Activated T-cell treated with anti-CD3 and anti-CD28 coated beads, Interleukin-2, amount 50 U/mL, for 24 hours (primary cell): Measurements from ENCODE around the gene BAMBI.

ENCODE experiments used
- DNase-seq: peaks from one replicate; pipeline ENCODE4 v3.0.0-alpha.2; 2020
- H3K27ac Mint-ChIP-seq: 2 replicates; pipeline ENCODE4 v1.8.0; 2020; ENCODE audit warnings: mild to moderate bottlenecking, mixed read lengths
- H3K27me3 Mint-ChIP-seq: 2 replicates; pipeline ENCODE4 v1.8.0; 2020; ENCODE audit warnings: mixed read lengths
- H3K36me3 Mint-ChIP-seq: 2 replicates; pipeline ENCODE4 v1.8.0; 2020; ENCODE audit warnings: low read depth, mixed read lengths
- H3K4me1 Mint-ChIP-seq: 2 replicates; pipeline ENCODE4 v1.8.0; 2020; ENCODE audit warnings: low read depth, mixed read lengths
- H3K4me3 Mint-ChIP-seq: 2 replicates; pipeline ENCODE4 v1.8.0; 2020; ENCODE audit warnings: mild to moderate bottlenecking, moderate library complexity, mixed read lengths
- H3K9me3 Mint-ChIP-seq: 2 replicates; pipeline ENCODE4 v1.8.0; 2020; ENCODE audit warnings: mixed read lengths

Gene BAMBI

GRCh38 chr10:28664369-28664740 is 13.0 kb upstream of the BAMBI start:
- no peak overlapping the region for H3K4me3 Mint-ChIP-seq
- no peaks in the 10 kb centered on the region for H3K36me3 Mint-ChIP-seq
- no peak overlapping the region for H3K27ac Mint-ChIP-seq
- H3K9me3 Mint-ChIP-seq = no peaks in the 10 kb centered on the region
- DNase-seq = no peak
- H3K27me3 Mint-ChIP-seq = peaks cover 76% of the 10 kb centered on the region
- peaks cover 17% of the 10 kb centered on the region for H3K4me1 Mint-ChIP-seq

- Mint-ChIP-seq H3K4me3 (no peak overlapping the region), H3K27ac (no peak overlapping the region), H3K27me3 (peaks cover 83% of the 10 kb centered on the region), H3K4me1 (peaks cover 18% of the 10 kb centered on the region), H3K36me3 (no peaks in the 10 kb centered on the region), H3K9me3 (no peaks in the 10 kb centered on the region)
- DNase-seq = no peak
Measured at GRCh38 chr10:28666751-28667467, 10.4 kb upstream of the BAMBI start.

GRCh38 chr10:28668363-28669226 is 8.7 kb upstream of the BAMBI start:
- Mint-ChIP-seq H3K27ac (no peak overlapping the region), H3K4me3 (peak overlapping the region; percentile 74), H3K9me3 (no peaks in the 10 kb centered on the region), H3K4me1 (peaks cover 18% of the 10 kb centered on the region), H3K27me3 (peaks cover 85% of the 10 kb centered on the region), H3K36me3 (no peaks in the 10 kb centered on the region)
- DNase-seq = peak; percentile 74

- Mint-ChIP-seq H3K36me3 (no peaks in the 10 kb centered on the region), H3K27me3 (peaks cover 85% of the 10 kb centered on the region), H3K4me3 (peak overlapping the region; percentile 73), H3K27ac (no peak overlapping the region), H3K9me3 (no peaks in the 10 kb centered on the region), H3K4me1 (peaks cover 14% of the 10 kb centered on the region)
- no peak for DNase-seq
Measured at GRCh38 chr10:28669227-28670173, 7.8 kb upstream of the BAMBI start.

- Mint-ChIP-seq H3K9me3 (no peaks in the 10 kb centered on the region), H3K4me3 (no peak overlapping the region), H3K4me1 (peaks cover 21% of the 10 kb centered on the region), H3K27ac (no peak overlapping the region), H3K36me3 (no peaks in the 10 kb centered on the region), H3K27me3 (peaks cover 72% of the 10 kb centered on the region)
- no peak for DNase-seq
Measured at GRCh38 chr10:28674782-28675181, 2.5 kb upstream of the BAMBI start.

- Mint-ChIP-seq H3K9me3 (no peaks in the 10 kb centered on the region), H3K4me3 (peak overlapping the region; percentile 64), H3K36me3 (no peaks in the 10 kb centered on the region), H3K27ac (no peak overlapping the region), H3K4me1 (peaks cover 35% of the 10 kb centered on the region), H3K27me3 (peaks cover 79% of the 10 kb centered on the region)
- no peak for DNase-seq
Measured at GRCh38 chr10:28676326-28676967, 874 bp upstream of the BAMBI start.

- peak; percentile 65 for DNase-seq
- Mint-ChIP-seq H3K27ac (no peak overlapping the region), H3K27me3 (peaks cover 81% of the 10 kb centered on the region), H3K36me3 (no peaks in the 10 kb centered on the region), H3K4me1 (peaks cover 35% of the 10 kb centered on the region), H3K9me3 (no peaks in the 10 kb centered on the region), H3K4me3 (peak overlapping the region; percentile 73)
Measured at GRCh38 chr10:28677888-28678686, 766 bp downstream of the BAMBI start.

GRCh38 chr10:28678687-28679457 is 1.6 kb downstream of the BAMBI start:
- Mint-ChIP-seq H3K27me3 (peaks cover 79% of the 10 kb centered on the region), H3K4me3 (peak overlapping the region; percentile 73), H3K36me3 (no peaks in the 10 kb centered on the region), H3K9me3 (no peaks in the 10 kb centered on the region), H3K4me1 (peaks cover 35% of the 10 kb centered on the region), H3K27ac (no peak overlapping the region)
- no peak for DNase-seq

GRCh38 chr10:28679581-28680357 is 2.4 kb downstream of the BAMBI start:
- Mint-ChIP-seq H3K36me3 (no peaks in the 10 kb centered on the region), H3K27ac (no peak overlapping the region), H3K9me3 (no peaks in the 10 kb centered on the region), H3K4me1 (peaks cover 35% of the 10 kb centered on the region), H3K4me3 (peak overlapping the region; percentile 34), H3K27me3 (peaks cover 79% of the 10 kb centered on the region)
- DNase-seq = no peak

- Mint-ChIP-seq H3K27me3 (peaks cover 79% of the 10 kb centered on the region), H3K9me3 (no peaks in the 10 kb centered on the region), H3K27ac (no peak overlapping the region), H3K4me3 (peak overlapping the region; percentile 34), H3K36me3 (no peaks in the 10 kb centered on the region), H3K4me1 (peaks cover 35% of the 10 kb centered on the region)
- DNase-seq = no peak
Measured at GRCh38 chr10:28680358-28680752, 3.0 kb downstream of the BAMBI start.

GRCh38 chr10:28681291-28681763 is 4.0 kb downstream of the BAMBI start:
- DNase-seq = no peak
- no peak overlapping the region for H3K4me3 Mint-ChIP-seq
- H3K9me3 Mint-ChIP-seq = no peaks in the 10 kb centered on the region
- H3K27me3 Mint-ChIP-seq = peaks cover 78% of the 10 kb centered on the region
- H3K36me3 Mint-ChIP-seq = no peaks in the 10 kb centered on the region
- H3K27ac Mint-ChIP-seq = no peak overlapping the region
- H3K4me1 Mint-ChIP-seq = peaks cover 33% of the 10 kb centered on the region
